ENCODE measurements around the gene CENPA. TPM values are rescaled to one million over a fixed set of nuclear protein-coding genes. Genes with fewer than 3 reads are reported as not detected.
A peak's percentile ranks its signal among the peaks of the same experiment; 100 is the strongest.

CENPA gene
- total and polyA plus RNA-seq, 2 of the 13 experiments (the other 11 are each of a cell fraction or from before 2014, with no cell fraction given), result 28.5 to 38.5 TPM

DNA sequence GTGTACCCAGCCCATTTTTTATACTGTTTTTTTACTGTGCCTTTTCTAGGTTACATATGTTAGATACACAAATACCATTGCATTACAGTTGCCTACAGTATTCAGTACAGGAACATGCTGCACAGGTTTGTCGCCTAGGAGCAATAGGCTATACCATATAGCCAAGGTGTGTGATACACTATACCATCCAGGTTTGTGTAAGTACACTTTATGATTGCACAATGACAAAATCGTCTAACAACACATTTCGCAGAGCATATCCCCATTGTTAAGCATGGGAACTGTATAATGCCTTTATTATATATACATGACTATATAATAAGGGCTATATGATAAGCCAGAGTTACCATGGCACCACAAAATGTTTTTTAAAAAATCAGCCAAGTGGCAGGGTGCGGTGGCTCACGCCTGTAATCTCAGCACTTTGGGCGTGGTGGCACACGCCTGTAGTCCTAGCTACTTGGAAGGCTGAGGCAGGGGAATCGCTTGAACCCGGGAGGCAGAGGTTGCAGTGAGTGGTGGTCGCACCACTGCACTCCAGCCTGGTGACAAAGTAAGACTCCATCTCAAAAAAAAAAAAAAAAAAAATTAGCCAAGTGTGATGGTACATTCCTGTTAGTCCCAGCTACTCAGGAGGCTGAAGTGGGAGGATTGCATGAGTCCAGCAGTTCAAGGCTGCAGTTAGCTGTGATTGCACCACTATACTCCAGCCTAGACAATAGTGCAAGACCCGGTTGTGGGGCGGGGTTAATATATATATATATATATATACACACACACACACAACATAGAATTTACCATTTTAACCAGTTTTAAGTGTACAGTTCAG lies 2.8 kb upstream of the CENPA start (continued):
- TF ChIP-seq ZNF660 (CRISPR knock-in tag; IDR thresholded peaks at IDR 0.05; ENCODE audit: borderline replicate concordance, low read depth), result no peak
- TF ChIP-seq, protein P1, sequence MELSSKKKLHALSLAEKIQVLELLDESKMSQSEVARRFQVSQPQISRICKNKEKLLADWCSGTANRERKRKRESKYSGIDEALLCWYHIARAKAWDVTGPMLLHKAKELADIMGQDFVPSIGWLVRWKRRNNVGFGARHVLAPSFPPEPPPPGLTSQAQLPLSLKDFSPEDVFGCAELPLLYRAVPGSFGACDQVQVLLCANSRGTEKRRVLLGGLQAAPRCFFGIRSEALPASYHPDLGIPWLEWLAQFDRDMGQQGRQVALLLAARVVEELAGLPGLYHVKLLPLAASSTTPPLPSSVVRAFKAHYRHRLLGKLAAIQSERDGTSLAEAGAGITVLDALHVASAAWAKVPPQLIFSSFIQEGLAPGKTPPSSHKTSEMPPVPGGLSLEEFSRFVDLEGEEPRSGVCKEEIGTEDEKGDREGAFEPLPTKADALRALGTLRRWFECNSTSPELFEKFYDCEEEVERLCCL (CRISPR knock-in tag; IDR thresholded peaks at IDR 0.05; ENCODE audit: borderline replicate concordance), result no peak
- no peak for TF ChIP-seq GLMP (CRISPR knock-in tag; IDR thresholded peaks at IDR 0.05; ENCODE audit: borderline replicate concordance)
- no peak for TF ChIP-seq ZNF382 (CRISPR knock-in tag; IDR thresholded peaks at IDR 0.05; ENCODE audit: borderline replicate concordance)
- no peak for TF ChIP-seq REXO4 (CRISPR knock-in tag; IDR thresholded peaks at IDR 0.05; ENCODE audit: borderline replicate concordance)
- no peak for TF ChIP-seq SRF (IDR thresholded peaks at IDR 0.05; ENCODE audit: low read depth, low read length)
- 0 out of 2 replicates have a peak, but pooled peaks have one; percentile 36 for TF ChIP-seq PAF1 (CRISPR knock-in tag; IDR thresholded peaks at IDR 0.05)
- TF ChIP-seq DNMT1 (CRISPR knock-in tag; IDR thresholded peaks at IDR 0.05), result no peak
- TF ChIP-seq FOXK1 (CRISPR knock-in tag; IDR thresholded peaks at IDR 0.05; ENCODE audit: borderline replicate concordance, low read depth), result no peak
- TF ChIP-seq CREB3 (CRISPR knock-in tag; IDR thresholded peaks at IDR 0.05), result no peak
- TF ChIP-seq SALL2 (CRISPR knock-in tag; IDR thresholded peaks at IDR 0.05), result no peak
- TF ChIP-seq ZNF564 (CRISPR knock-in tag; IDR thresholded peaks at IDR 0.05), result no peak
- TF ChIP-seq, protein P2, sequence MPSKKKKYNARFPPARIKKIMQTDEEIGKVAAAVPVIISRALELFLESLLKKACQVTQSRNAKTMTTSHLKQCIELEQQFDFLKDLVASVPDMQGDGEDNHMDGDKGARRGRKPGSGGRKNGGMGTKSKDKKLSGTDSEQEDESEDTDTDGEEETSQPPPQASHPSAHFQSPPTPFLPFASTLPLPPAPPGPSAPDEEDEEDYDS (CRISPR knock-in tag; IDR thresholded peaks at IDR 0.05), result no peak
- TF ChIP-seq, protein P3, sequence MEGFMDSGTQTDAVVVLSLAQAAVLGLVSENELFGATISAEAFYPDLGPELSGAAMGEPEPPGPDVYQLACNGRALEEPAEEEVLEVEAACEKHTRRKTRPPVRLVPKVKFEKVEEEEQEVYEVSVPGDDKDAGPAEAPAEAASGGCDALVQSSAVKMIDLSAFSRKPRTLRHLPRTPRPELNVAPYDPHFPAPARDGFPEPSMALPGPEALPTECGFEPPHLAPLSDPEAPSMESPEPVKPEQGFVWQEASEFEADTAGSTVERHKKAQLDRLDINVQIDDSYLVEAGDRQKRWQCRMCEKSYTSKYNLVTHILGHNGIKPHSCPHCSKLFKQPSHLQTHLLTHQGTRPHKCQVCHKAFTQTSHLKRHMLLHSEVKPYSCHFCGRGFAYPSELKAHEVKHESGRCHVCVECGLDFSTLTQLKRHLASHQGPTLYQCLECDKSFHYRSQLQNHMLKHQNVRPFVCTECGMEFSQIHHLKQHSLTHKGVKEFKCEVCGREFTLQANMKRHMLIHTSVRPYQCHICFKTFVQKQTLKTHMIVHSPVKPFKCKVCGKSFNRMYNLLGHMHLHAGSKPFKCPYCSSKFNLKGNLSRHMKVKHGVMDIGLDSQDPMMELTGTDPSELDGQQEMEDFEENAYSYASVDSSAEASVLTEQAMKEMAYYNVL (CRISPR knock-in tag; IDR thresholded peaks at IDR 0.05; ENCODE audit: borderline replicate concordance), result no peak
- TF ChIP-seq MED8 (CRISPR knock-in tag; IDR thresholded peaks at IDR 0.05; ENCODE audit: insufficient replicate concordance), result no peak
- TF ChIP-seq, protein P4, sequence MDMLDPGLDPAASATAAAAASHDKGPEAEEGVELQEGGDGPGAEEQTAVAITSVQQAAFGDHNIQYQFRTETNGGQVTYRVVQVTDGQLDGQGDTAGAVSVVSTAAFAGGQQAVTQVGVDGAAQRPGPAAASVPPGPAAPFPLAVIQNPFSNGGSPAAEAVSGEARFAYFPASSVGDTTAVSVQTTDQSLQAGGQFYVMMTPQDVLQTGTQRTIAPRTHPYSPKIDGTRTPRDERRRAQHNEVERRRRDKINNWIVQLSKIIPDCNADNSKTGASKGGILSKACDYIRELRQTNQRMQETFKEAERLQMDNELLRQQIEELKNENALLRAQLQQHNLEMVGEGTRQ (IDR thresholded peaks at IDR 0.05; ENCODE audit: low read depth, low read length), result no peak
- TF ChIP-seq, protein P4 (CRISPR knock-in tag; IDR thresholded peaks at IDR 0.05; ENCODE audit: borderline replicate concordance), result no peak
- no peak for TF ChIP-seq NR3C1 (CRISPR knock-in tag; IDR thresholded peaks at IDR 0.05)

Data from HepG2 (cell line).